ENCODE data around the gene DENND6B. TPM values are rescaled to one million over a fixed set of nuclear protein-coding genes. Genes with fewer than 3 reads are reported as not detected.

DENND6B gene
- total and polyA plus RNA-seq, 4 donors: 0.86 to 1.2 (median 1.1) TPM

- Histone ChIP-seq H3K9ac (ENCODE audit: low read depth in 1 of 2, low read length in 2 of 2) (no peak overlapping the region), H3K4me3 (ENCODE audit: low read depth in 1 of 3, low read length in 3 of 3) (no peak overlapping the region), H3K4me1 (ENCODE audit: control insufficient read depth in 4 of 4, insufficient read depth in 4 of 4, low read length in 3 of 4) (peaks cover 4 to 18% (median 13%) of the 10 kb centered on the region in 4 donors), H3K27me3 (ENCODE audit: control insufficient read depth in 4 of 4, insufficient read depth in 4 of 4, low read length in 3 of 4) (no peaks in the 10 kb centered on the region), H3K36me3 (ENCODE audit: control insufficient read depth in 4 of 4, insufficient read depth in 3 of 4, low read depth in 1 of 4, low read length in 3 of 4) (peaks cover 0 to 7% (median 2%) of the 10 kb centered on the region in 4 donors), H3K27ac (ENCODE audit: low read depth in 1 of 2, low read length in 2 of 2) (no peak overlapping the region), H3K9me3 (ENCODE audit: control insufficient read depth in 4 of 4, low read length in 3 of 4) (no peaks in the 10 kb centered on the region)
- no peak for DNase-seq (ENCODE audit: low spot score)
- TF ChIP-seq CTCF (IDR thresholded peaks at IDR 0.05; ENCODE audit: low read depth, low read length, missing input control): no peak
- no peak for TF ChIP-seq RXRA (IDR thresholded peaks at IDR 0.05)
- TF ChIP-seq HNF4A (conservative IDR thresholded peaks at IDR 0.05): no peak
- TF ChIP-seq FOXA1 (IDR thresholded peaks at IDR 0.05): no peak
- no peak for TF ChIP-seq NR2F2 (IDR thresholded peaks at IDR 0.05)
- TF ChIP-seq ATF3 (IDR thresholded peaks at IDR 0.05): no peak
- TF ChIP-seq SP1 (IDR thresholded peaks at IDR 0.05): no peak
- no peak for TF ChIP-seq FOXA2 (IDR thresholded peaks at IDR 0.05)
- no peak for TF ChIP-seq HNF4G (IDR thresholded peaks at IDR 0.05)
- TF ChIP-seq MAX (IDR thresholded peaks at IDR 0.05): no peak
- no peak for TF ChIP-seq YY1 (IDR thresholded peaks at IDR 0.05)
- TF ChIP-seq JUND (IDR thresholded peaks at IDR 0.05): no peak
- TF ChIP-seq TAF1 (conservative IDR thresholded peaks at IDR 0.05): no peak
- TF ChIP-seq RAD21 (IDR thresholded peaks at IDR 0.05): no peak
- WGBS: 96% methylated on average over 1 of the region's 1 CpG
Observed at GRCh38 chr22:50357222-50357621, 30.4 kb upstream of the DENND6B start.

GRCh38 chr22:50356186-50356585 lies 29.4 kb upstream of the DENND6B start:
- Histone ChIP-seq H3K4me3 (ENCODE audit: low read depth in 1 of 3, low read length in 3 of 3) (no peak overlapping the region), H3K4me1 (ENCODE audit: control insufficient read depth in 4 of 4, insufficient read depth in 4 of 4, low read length in 3 of 4) (peaks cover 4 to 10% (median 8%) of the 10 kb centered on the region in 4 donors), H3K9me3 (ENCODE audit: control insufficient read depth in 4 of 4, low read length in 3 of 4) (no peaks in the 10 kb centered on the region), H3K36me3 (ENCODE audit: control insufficient read depth in 4 of 4, insufficient read depth in 3 of 4, low read depth in 1 of 4, low read length in 3 of 4) (peaks cover 0 to 8% (median 2%) of the 10 kb centered on the region in 4 donors), H3K27me3 (ENCODE audit: control insufficient read depth in 4 of 4, insufficient read depth in 4 of 4, low read length in 3 of 4) (no peaks in the 10 kb centered on the region), H3K9ac (ENCODE audit: low read depth in 1 of 2, low read length in 2 of 2) (no peak overlapping the region), H3K27ac (ENCODE audit: low read depth in 1 of 2, low read length in 2 of 2) (no peak overlapping the region)
- 95% methylated on average over 8 of the region's 8 CpGs for WGBS
- no peak for DNase-seq (ENCODE audit: low spot score)
- TF ChIP-seq YY1 (IDR thresholded peaks at IDR 0.05): no peak
- TF ChIP-seq, protein P1, sequence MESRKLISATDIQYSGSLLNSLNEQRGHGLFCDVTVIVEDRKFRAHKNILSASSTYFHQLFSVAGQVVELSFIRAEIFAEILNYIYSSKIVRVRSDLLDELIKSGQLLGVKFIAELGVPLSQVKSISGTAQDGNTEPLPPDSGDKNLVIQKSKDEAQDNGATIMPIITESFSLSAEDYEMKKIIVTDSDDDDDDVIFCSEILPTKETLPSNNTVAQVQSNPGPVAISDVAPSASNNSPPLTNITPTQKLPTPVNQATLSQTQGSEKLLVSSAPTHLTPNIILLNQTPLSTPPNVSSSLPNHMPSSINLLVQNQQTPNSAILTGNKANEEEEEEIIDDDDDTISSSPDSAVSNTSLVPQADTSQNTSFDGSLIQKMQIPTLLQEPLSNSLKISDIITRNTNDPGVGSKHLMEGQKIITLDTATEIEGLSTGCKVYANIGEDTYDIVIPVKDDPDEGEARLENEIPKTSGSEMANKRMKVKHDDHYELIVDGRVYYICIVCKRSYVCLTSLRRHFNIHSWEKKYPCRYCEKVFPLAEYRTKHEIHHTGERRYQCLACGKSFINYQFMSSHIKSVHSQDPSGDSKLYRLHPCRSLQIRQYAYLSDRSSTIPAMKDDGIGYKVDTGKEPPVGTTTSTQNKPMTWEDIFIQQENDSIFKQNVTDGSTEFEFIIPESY (IDR thresholded peaks at IDR 0.05): no peak
- TF ChIP-seq ATF3 (IDR thresholded peaks at IDR 0.05): no peak
- TF ChIP-seq, protein P2, sequence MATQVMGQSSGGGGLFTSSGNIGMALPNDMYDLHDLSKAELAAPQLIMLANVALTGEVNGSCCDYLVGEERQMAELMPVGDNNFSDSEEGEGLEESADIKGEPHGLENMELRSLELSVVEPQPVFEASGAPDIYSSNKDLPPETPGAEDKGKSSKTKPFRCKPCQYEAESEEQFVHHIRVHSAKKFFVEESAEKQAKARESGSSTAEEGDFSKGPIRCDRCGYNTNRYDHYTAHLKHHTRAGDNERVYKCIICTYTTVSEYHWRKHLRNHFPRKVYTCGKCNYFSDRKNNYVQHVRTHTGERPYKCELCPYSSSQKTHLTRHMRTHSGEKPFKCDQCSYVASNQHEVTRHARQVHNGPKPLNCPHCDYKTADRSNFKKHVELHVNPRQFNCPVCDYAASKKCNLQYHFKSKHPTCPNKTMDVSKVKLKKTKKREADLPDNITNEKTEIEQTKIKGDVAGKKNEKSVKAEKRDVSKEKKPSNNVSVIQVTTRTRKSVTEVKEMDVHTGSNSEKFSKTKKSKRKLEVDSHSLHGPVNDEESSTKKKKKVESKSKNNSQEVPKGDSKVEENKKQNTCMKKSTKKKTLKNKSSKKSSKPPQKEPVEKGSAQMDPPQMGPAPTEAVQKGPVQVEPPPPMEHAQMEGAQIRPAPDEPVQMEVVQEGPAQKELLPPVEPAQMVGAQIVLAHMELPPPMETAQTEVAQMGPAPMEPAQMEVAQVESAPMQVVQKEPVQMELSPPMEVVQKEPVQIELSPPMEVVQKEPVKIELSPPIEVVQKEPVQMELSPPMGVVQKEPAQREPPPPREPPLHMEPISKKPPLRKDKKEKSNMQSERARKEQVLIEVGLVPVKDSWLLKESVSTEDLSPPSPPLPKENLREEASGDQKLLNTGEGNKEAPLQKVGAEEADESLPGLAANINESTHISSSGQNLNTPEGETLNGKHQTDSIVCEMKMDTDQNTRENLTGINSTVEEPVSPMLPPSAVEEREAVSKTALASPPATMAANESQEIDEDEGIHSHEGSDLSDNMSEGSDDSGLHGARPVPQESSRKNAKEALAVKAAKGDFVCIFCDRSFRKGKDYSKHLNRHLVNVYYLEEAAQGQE (IDR thresholded peaks at IDR 0.05): no peak

Data from liver (tissue), 9 donors.